SU-DHL-6 (cell line): ENCODE measurements around the gene DEGS2.
"Not testable (repeated sequence)": the region's sequence is repeated elsewhere in the genome, so short reads cannot be mapped to it uniquely, and the experiment has no call there.

ENCODE experiments used
- H2AFZ ChIP-seq: fragments of 200-600 bp; sonication (generic); 2 replicates; pipeline ENCODE4 v1.6.1; 2014; ENCODE audit warnings: low read depth, mild to moderate bottlenecking, moderate library complexity, mixed read lengths, antibody characterized with exemption, low read length; ENCODE audit not compliant: severe bottlenecking
- H3F3A ChIP-seq: fragments of 200-600 bp; shearing (Covaris generic); 2 replicates; pipeline ENCODE4 v1.6.0; 2016; ENCODE audit warnings: antibody characterized with exemption, mild to moderate bottlenecking; ENCODE audit not compliant: insufficient read depth
- H3K27ac ChIP-seq: fragments of 200-600 bp; sonication (generic); 2 replicates; pipeline ENCODE4 v1.5.1; 2016; ENCODE audit warnings: low read depth, mild to moderate bottlenecking, low read length, moderate library complexity, mixed read lengths
- H3K27me3 ChIP-seq: fragments of 200-600 bp; sonication (generic), shearing (Covaris generic); 2 replicates; pipeline ENCODE4 v1.6.0; 2014; ENCODE audit warnings: mild to moderate bottlenecking, low read length
- H3K36me3 ChIP-seq: fragments of 200-600 bp; sonication (generic); 2 replicates; pipeline ENCODE4 v1.6.1; 2014; ENCODE audit warnings: mild to moderate bottlenecking, low read length, mixed read lengths
- H3K4me2 ChIP-seq: fragments of 300-600, 200-600 bp; shearing (Covaris generic), sonication (generic); 2 replicates; pipeline ENCODE4 v1.6.0; 2014; ENCODE audit warnings: low read length, low read depth, mild to moderate bottlenecking; ENCODE audit not compliant: poor library complexity, severe bottlenecking
- H3K4me3 ChIP-seq: fragments of 200-600 bp; sonication (generic); 2 replicates; pipeline ENCODE4 v1.5.1; 2014; ENCODE audit warnings: antibody characterized with exemption, low read length, mild to moderate bottlenecking, mixed read lengths; ENCODE audit not compliant: insufficient read depth, poor library complexity, severe bottlenecking
- H3K79me2 ChIP-seq: fragments of 200-600 bp; sonication (generic); 2 replicates; pipeline ENCODE4 v1.6.1; 2014; ENCODE audit warnings: mild to moderate bottlenecking, low read length, moderate library complexity; ENCODE audit not compliant: insufficient read depth
- H3K9ac ChIP-seq: fragments of 200-600 bp; sonication (generic); 2 replicates; pipeline ENCODE4 v1.7.0; 2014; ENCODE audit warnings: mild to moderate bottlenecking, low read length
- H3K9me2 ChIP-seq: fragments of 200-600 bp; sonication (generic); replicated peaks from 2 replicates; pipeline ENCODE4 v1.6.1; 2014; ENCODE audit warnings: low read length; ENCODE audit not compliant: insufficient read depth
- H3K9me3 ChIP-seq: fragments of 200-600 bp; sonication (generic); 2 replicates; pipeline ENCODE4 v1.6.1; 2014; ENCODE audit warnings: low read length, mixed read lengths; ENCODE audit not compliant: insufficient read depth
- H4K20me1 ChIP-seq: fragments of 200-600 bp; sonication (generic); 2 replicates; pipeline ENCODE4 v1.6.1; 2014; ENCODE audit warnings: low read depth, mild to moderate bottlenecking, antibody characterized with exemption, low read length, moderate library complexity, mixed read lengths
- CTCF ChIP-seq: fragments of 200-600 bp; sonication (generic); IDR thresholded peaks from one replicate; pipeline ENCODE4 v1.5.1; 2017; ENCODE audit warnings: antibody characterized with exemption, mild to moderate bottlenecking, low read length, moderate library complexity; ENCODE audit not compliant: insufficient read depth, poor library complexity, severe bottlenecking
- EZH2phosphoT487 ChIP-seq: fragments of 200-600 bp; sonication (generic), shearing (Covaris generic); conservative IDR thresholded peaks from 2 replicates; pipeline ENCODE4 v1.6.1; 2018; ENCODE audit warnings: mild to moderate bottlenecking, antibody characterized with exemption, low read length, moderate library complexity, mixed read lengths

DEGS2 gene

GRCh38 chr14:100158566-100159093 is 815 bp downstream of the DEGS2 start:
- no peaks in the 10 kb centered on the region for H3K79me2 ChIP-seq
- H4K20me1 ChIP-seq = no peaks in the 10 kb centered on the region
- H3F3A ChIP-seq = 0 out of 2 replicates have a peak, but pooled peaks cover 3% of the 10 kb centered on the region
- H3K36me3 ChIP-seq = no peaks in the 10 kb centered on the region
- no peak overlapping the region for H2AFZ ChIP-seq
- H3K27ac ChIP-seq = no peak overlapping the region
- TF ChIP-seq EZH2phosphoT487 (no peak), CTCF (no peak)
- no peaks in the 10 kb centered on the region for H3K27me3 ChIP-seq
- H3K4me2 ChIP-seq = peak overlapping the region; percentile 73
- no peak overlapping the region; the same call in 1 of the 2 replicates for H3K9ac ChIP-seq
- no peaks in the 10 kb centered on the region for H3K9me2 ChIP-seq
- no peak overlapping the region for H3K4me3 ChIP-seq
- H3K9me3 ChIP-seq = no peaks in the 10 kb centered on the region

GRCh38 chr14:100157548-100158232 is 1.8 kb downstream of the DEGS2 start:
- H2AFZ ChIP-seq, H3K79me2 ChIP-seq, H3K9me3 ChIP-seq, H3K9me2 ChIP-seq, H3K27ac ChIP-seq, H3K4me3 ChIP-seq, H3K36me3 ChIP-seq, H3K27me3 ChIP-seq, H3F3A ChIP-seq, H4K20me1 ChIP-seq, H3K9ac ChIP-seq: not testable (repeated sequence)
- peak overlapping the region; percentile 11 for H3K4me2 ChIP-seq

GRCh38 chr14:100156776-100157175 is 2.7 kb downstream of the DEGS2 start:
- Histone ChIP-seq H3K9ac (no peak overlapping the region), H3K36me3 (no peaks in the 10 kb centered on the region), H3K4me2 (no peak overlapping the region), H3F3A (0 out of 2 replicates have a peak, but pooled peaks cover 3% of the 10 kb centered on the region), H3K9me2 (no peaks in the 10 kb centered on the region), H3K79me2 (no peaks in the 10 kb centered on the region), H3K4me3 (no peak overlapping the region), H3K27ac (no peak overlapping the region), H3K27me3 (no peaks in the 10 kb centered on the region), H3K9me3 (no peaks in the 10 kb centered on the region), H2AFZ (no peak overlapping the region), H4K20me1 (no peaks in the 10 kb centered on the region)
- TF ChIP-seq CTCF = no peak
- no peak for TF ChIP-seq EZH2phosphoT487

GRCh38 chr14:100155756-100156616 is 3.5 kb downstream of the DEGS2 start:
- Histone ChIP-seq H3K27me3 (no peaks in the 10 kb centered on the region), H3K27ac (no peak overlapping the region), H3K36me3 (no peaks in the 10 kb centered on the region), H3K9ac (no peak overlapping the region), H3K9me2 (no peaks in the 10 kb centered on the region), H3K79me2 (no peaks in the 10 kb centered on the region), H4K20me1 (no peaks in the 10 kb centered on the region), H3K9me3 (no peaks in the 10 kb centered on the region), H3K4me2 (no peak overlapping the region), H3F3A (0 out of 2 replicates have a peak, but pooled peaks cover 3% of the 10 kb centered on the region), H3K4me3 (no peak overlapping the region), H2AFZ (no peak overlapping the region)
- TF ChIP-seq EZH2phosphoT487 (no peak), CTCF (no peak)
